Measurements from ENCODE around the gene CXCL11.

Gene CXCL11

GRCh38 chr4:76035141-76035540 lies 729 bp downstream of the CXCL11 start:
- Histone ChIP-seq H3K4me1 (ENCODE audit: insufficient read depth, low read length, poor library complexity, severe bottlenecking) (no peaks in the 10 kb centered on the region), H3F3A (ENCODE audit: low read depth) (no peaks in the 10 kb centered on the region), H3K9ac (ENCODE audit: low read depth, low read length, poor library complexity, severe bottlenecking) (no peak overlapping the region), H3K4me3 (ENCODE audit: low read length, poor library complexity, severe bottlenecking) (no peak overlapping the region), H3K9me2 (replicated peaks; ENCODE audit: low read depth, low read length) (no peaks in the 10 kb centered on the region), H2AFZ (ENCODE audit: low read length) (no peak overlapping the region), H4K20me1 (ENCODE audit: insufficient read depth, low read length, poor library complexity, severe bottlenecking) (no peaks in the 10 kb centered on the region), H3K36me3 (ENCODE audit: insufficient read depth, low read length) (no peaks in the 10 kb centered on the region), H3K4me2 (ENCODE audit: low read depth, low read length, poor library complexity, severe bottlenecking) (no peak overlapping the region), H3K79me2 (ENCODE audit: insufficient read depth, low read length) (no peaks in the 10 kb centered on the region), H3K27me3 (ENCODE audit: insufficient read depth, low read length, poor library complexity, severe bottlenecking) (no peaks in the 10 kb centered on the region), H3K9me3 (ENCODE audit: insufficient read depth, low read depth, low read length) (no peaks in the 10 kb centered on the region)
- TF ChIP-seq, protein P1, sequence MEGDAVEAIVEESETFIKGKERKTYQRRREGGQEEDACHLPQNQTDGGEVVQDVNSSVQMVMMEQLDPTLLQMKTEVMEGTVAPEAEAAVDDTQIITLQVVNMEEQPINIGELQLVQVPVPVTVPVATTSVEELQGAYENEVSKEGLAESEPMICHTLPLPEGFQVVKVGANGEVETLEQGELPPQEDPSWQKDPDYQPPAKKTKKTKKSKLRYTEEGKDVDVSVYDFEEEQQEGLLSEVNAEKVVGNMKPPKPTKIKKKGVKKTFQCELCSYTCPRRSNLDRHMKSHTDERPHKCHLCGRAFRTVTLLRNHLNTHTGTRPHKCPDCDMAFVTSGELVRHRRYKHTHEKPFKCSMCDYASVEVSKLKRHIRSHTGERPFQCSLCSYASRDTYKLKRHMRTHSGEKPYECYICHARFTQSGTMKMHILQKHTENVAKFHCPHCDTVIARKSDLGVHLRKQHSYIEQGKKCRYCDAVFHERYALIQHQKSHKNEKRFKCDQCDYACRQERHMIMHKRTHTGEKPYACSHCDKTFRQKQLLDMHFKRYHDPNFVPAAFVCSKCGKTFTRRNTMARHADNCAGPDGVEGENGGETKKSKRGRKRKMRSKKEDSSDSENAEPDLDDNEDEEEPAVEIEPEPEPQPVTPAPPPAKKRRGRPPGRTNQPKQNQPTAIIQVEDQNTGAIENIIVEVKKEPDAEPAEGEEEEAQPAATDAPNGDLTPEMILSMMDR (conservative IDR thresholded peaks at IDR 0.05; ENCODE audit: low read length) = no peak
- TF ChIP-seq EZH2phosphoT487 (IDR thresholded peaks at IDR 0.05; ENCODE audit: borderline replicate concordance) = no peak

DNA sequence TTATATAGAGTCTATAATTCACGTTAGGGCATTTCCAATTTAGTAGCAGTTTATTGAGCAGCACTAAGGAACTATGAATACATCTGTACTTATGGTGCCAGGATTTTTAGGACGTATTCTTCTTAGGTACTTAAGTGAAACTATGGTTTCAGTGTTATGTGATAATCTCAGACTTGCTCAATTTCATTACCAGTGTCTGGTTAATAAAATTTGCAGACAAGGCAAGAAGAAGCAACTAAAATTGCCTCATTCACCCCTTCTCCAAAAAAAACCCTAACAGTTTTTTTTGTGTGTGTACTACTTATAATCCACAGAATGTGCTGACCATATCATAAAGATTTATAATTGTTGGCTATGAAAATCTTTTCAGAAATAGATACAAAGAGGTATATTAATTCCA lies 6.6 kb downstream of the CXCL11 start:
- H3K4me1 ChIP-seq (ENCODE audit: insufficient read depth, low read length, poor library complexity, severe bottlenecking) = no peaks in the 10 kb centered on the region
- no peaks in the 10 kb centered on the region for H3K9me2 ChIP-seq (replicated peaks; ENCODE audit: low read depth, low read length)
- H3F3A ChIP-seq (ENCODE audit: low read depth) = no peaks in the 10 kb centered on the region
- no peak overlapping the region for H3K4me2 ChIP-seq (ENCODE audit: low read depth, low read length, poor library complexity, severe bottlenecking)
- no peaks in the 10 kb centered on the region for H3K79me2 ChIP-seq (ENCODE audit: insufficient read depth, low read length)
- no peak overlapping the region for H3K9ac ChIP-seq (ENCODE audit: low read depth, low read length, poor library complexity, severe bottlenecking)
- TF ChIP-seq, protein P1 (conservative IDR thresholded peaks at IDR 0.05; ENCODE audit: low read length) = no peak
- no peak for TF ChIP-seq EZH2phosphoT487 (IDR thresholded peaks at IDR 0.05; ENCODE audit: borderline replicate concordance)
- H3K27me3 ChIP-seq (ENCODE audit: insufficient read depth, low read length, poor library complexity, severe bottlenecking) = no peaks in the 10 kb centered on the region
- no peaks in the 10 kb centered on the region for H3K36me3 ChIP-seq (ENCODE audit: insufficient read depth, low read length)
- no peaks in the 10 kb centered on the region for H4K20me1 ChIP-seq (ENCODE audit: insufficient read depth, low read length, poor library complexity, severe bottlenecking)
- no peaks in the 10 kb centered on the region for H3K9me3 ChIP-seq (ENCODE audit: insufficient read depth, low read depth, low read length)
- no peak overlapping the region for H3K4me3 ChIP-seq (ENCODE audit: low read length, poor library complexity, severe bottlenecking)
- H2AFZ ChIP-seq (ENCODE audit: low read length) = no peak overlapping the region

GRCh38 chr4:76028350-76028765 lies 7.5 kb downstream of the CXCL11 start:
- Histone ChIP-seq H3F3A (ENCODE audit: low read depth) (no peaks in the 10 kb centered on the region), H3K79me2 (ENCODE audit: insufficient read depth, low read length) (no peaks in the 10 kb centered on the region), H2AFZ (ENCODE audit: low read length) (no peak overlapping the region), H3K4me2 (ENCODE audit: low read depth, low read length, poor library complexity, severe bottlenecking) (no peak overlapping the region), H3K36me3 (ENCODE audit: insufficient read depth, low read length) (no peaks in the 10 kb centered on the region), H3K4me1 (ENCODE audit: insufficient read depth, low read length, poor library complexity, severe bottlenecking) (no peaks in the 10 kb centered on the region), H3K27me3 (ENCODE audit: insufficient read depth, low read length, poor library complexity, severe bottlenecking) (no peaks in the 10 kb centered on the region), H3K9me3 (ENCODE audit: insufficient read depth, low read depth, low read length) (no peaks in the 10 kb centered on the region), H4K20me1 (ENCODE audit: insufficient read depth, low read length, poor library complexity, severe bottlenecking) (no peaks in the 10 kb centered on the region), H3K9me2 (replicated peaks; ENCODE audit: low read depth, low read length) (no peaks in the 10 kb centered on the region), H3K9ac (ENCODE audit: low read depth, low read length, poor library complexity, severe bottlenecking) (no peak overlapping the region), H3K4me3 (ENCODE audit: low read length, poor library complexity, severe bottlenecking) (no peak overlapping the region)
- no peak for TF ChIP-seq EZH2phosphoT487 (IDR thresholded peaks at IDR 0.05; ENCODE audit: borderline replicate concordance)
- TF ChIP-seq, protein P1 (conservative IDR thresholded peaks at IDR 0.05; ENCODE audit: low read length) = no peak

All from Loucy (cell line).